GM10248 (cell line): ENCODE data around the gene FBLN2.
A peak's percentile ranks its signal among the peaks of the same experiment; 100 is the strongest.

ENCODE experiments used
- CTCF ChIA-PET: fragments of 300-600 bp; sonication (Branson Sonifier 250); formaldehyde crosslinking; extraction: SDS; loops from one replicate; lab custom pipeline; 2021; ENCODE audit warnings: antibody characterized with exemption; lab: Yijun Ruan, JAX
- POLR2A ChIA-PET: fragments of 350-650 bp; sonication (Branson Sonifier 250); formaldehyde crosslinking; extraction: SDS; loops from one replicate; lab custom pipeline; 2020; ENCODE audit warnings: antibody characterized with exemption; lab: Yijun Ruan, JAX
- DNase-seq: peaks from one replicate; pipeline ENCODE4 v3.0.0; 2012; ENCODE audit errors: extremely low spot score
- CTCF ChIP-seq: IDR thresholded peaks from 2 replicates; pipeline ENCODE4 v1.5.1; 2012; ENCODE audit warnings: mild to moderate bottlenecking, low read depth; ENCODE audit errors: extremely low read depth, missing control alignments, control extremely low read depth

Gene FBLN2

GRCh38 chr3:13668136-13668535 lies 119.2 kb downstream of the FBLN2 start:
- no peak for TF ChIP-seq CTCF
- ChIA-PET CTCF (interaction anchor here (2.5 kb wide), 1 partner anchor 10 kb away, joined by 14 read pairs; no protein-coding TSS in a partner anchor), POLR2A (no interaction called here)
- DNase-seq: no peak

GRCh38 chr3:13669457-13669856 lies 120.5 kb downstream of the FBLN2 start:
- CTCF ChIA-PET: interaction anchor here (1.3 to 2.7 kb wide), 4 partner anchors 10 to 173 kb away, joined by 3 to 9 read pairs (median 5); no protein-coding TSS in a partner anchor
- POLR2A ChIA-PET: no interaction called here
- DNase-seq: no peak
- no peak for TF ChIP-seq CTCF

GRCh38 chr3:13670292-13670691 lies 121.4 kb downstream of the FBLN2 start:
- TF ChIP-seq CTCF: no peak
- CTCF ChIA-PET: interaction anchor here (1.3 to 2.8 kb wide), 5 partner anchors 9 to 174 kb away, joined by 3 to 9 read pairs (median 6); no protein-coding TSS in a partner anchor
- POLR2A ChIA-PET: no interaction called here
- no peak for DNase-seq

GRCh38 chr3:13671482-13672233 lies 122.7 kb downstream of the FBLN2 start:
- no peak for DNase-seq
- ChIA-PET CTCF (interaction anchor here (1.2 to 2.8 kb wide), 3 partner anchors 11 to 21 kb away, joined by 3 to 8 read pairs (median 5); no protein-coding TSS in a partner anchor), POLR2A (no interaction called here)
- TF ChIP-seq CTCF: no peak

- DNase-seq: no peak
- ChIA-PET POLR2A (no interaction called here), CTCF (interaction anchor here (1.1 to 2.8 kb wide), 4 partner anchors 15 to 178 kb away, joined by 3 to 8 read pairs (median 4); no protein-coding TSS in a partner anchor)
- TF ChIP-seq CTCF: peak; percentile 7
Observed at GRCh38 chr3:13673207-13673606, 124.3 kb downstream of the FBLN2 start.

GRCh38 chr3:13674538-13675185 lies 125.7 kb downstream of the FBLN2 start:
- no peak for TF ChIP-seq CTCF
- POLR2A ChIA-PET: no interaction called here
- DNase-seq: no peak
- CTCF ChIA-PET: interaction anchor here (1.1 to 1.5 kb wide), 2 partner anchors 16 to 23 kb away, joined by 3 read pairs; no protein-coding TSS in a partner anchor
